ENCODE results near the gene NDFIP2.

DNA sequence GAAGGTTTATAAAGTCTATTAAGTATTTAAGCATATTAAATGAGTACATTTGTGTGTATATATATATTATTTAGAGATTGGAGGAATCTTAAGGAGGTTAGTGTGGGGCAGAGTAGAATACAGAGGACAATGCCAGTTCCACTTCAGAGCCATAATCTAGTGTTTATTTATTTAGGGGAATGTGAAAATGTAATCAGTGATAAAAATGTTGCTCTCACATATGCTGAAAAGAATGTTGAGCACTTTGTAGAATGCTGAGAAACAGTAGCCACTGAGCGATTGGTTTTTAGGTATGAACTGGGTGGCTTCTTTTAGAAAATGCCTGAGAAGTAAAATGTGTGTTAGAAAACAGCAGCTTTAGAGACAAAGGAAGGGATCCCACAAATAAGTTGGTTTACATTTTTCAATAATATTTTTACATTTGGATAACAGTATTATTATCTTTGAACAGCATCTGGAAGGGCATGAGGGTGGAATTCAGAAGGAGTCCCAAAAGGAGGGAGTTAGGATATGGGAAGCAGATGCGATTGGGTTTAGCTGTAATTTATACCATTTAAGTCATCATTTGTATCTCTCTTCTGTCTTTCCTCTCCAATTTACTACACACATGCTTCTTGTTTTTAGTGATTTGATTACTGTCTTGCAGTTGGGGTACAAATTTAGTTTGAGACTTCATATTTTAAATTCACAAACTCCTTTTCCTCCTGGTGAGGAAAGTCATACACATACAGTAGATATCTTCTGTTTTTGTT is 68.6 kb downstream of the NDFIP2 start:
- TF ChIP-seq ELF4 (IDR thresholded peaks at IDR 0.05) (no peak), BHLHE40 (IDR thresholded peaks at IDR 0.05; ENCODE audit: borderline replicate concordance) (no peak), ARNT (IDR thresholded peaks at IDR 0.05) (no peak), TARDBP (IDR thresholded peaks at IDR 0.05) (no peak), SUZ12 (IDR thresholded peaks at IDR 0.05) (no peak), HDGF (IDR thresholded peaks at IDR 0.05; ENCODE audit: borderline replicate concordance) (no peak), SP1 (IDR thresholded peaks at IDR 0.05) (no peak), NFRKB (IDR thresholded peaks at IDR 0.05) (no peak), FOXA1 (IDR thresholded peaks at IDR 0.05) (no peak), FOXM1 (IDR thresholded peaks at IDR 0.05; ENCODE audit: borderline replicate concordance) (no peak), FOXK2 (IDR thresholded peaks at IDR 0.05) (no peak), LEF1 (IDR thresholded peaks at IDR 0.05; ENCODE audit: borderline replicate concordance) (no peak)

All from HEK293T (cell line).